Ascending aorta (tissue), 2 donors: ENCODE measurements around the gene ST6GALNAC3. TPM values are rescaled to one million over a fixed set of nuclear protein-coding genes. Genes with fewer than 3 reads are reported as not detected.
A peak's percentile ranks its signal among the peaks of the same experiment; 100 is the strongest.

ENCODE experiments used
- DNase-seq, 2 donors: peaks; one replicate each; pipeline ENCODE4 v3.0.0-alpha.2; 2019; ENCODE audit warnings: low spot score in 2 of 2
- H3K27ac ChIP-seq, 2 donors: fragments of 200-600 bp; sonication (generic); one replicate each; pipeline ENCODE4 v1.5.1; 2016 to 2017; ENCODE audit warnings: mild to moderate bottlenecking in 1 of 2
- H3K27me3 ChIP-seq: fragments of 200-600 bp; sonication (generic); one replicate; pipeline ENCODE4 v1.5.1; 2017
- H3K36me3 ChIP-seq, 2 donors: fragments of 200-600 bp; sonication (generic); one replicate each; pipeline ENCODE4 v1.5.1; 2016
- H3K4me1 ChIP-seq, 2 donors: fragments of 200-600 bp; sonication (generic); one replicate each; pipeline ENCODE4 v1.5.1; 2016 to 2017; ENCODE audit warnings: mild to moderate bottlenecking in 1 of 2
- H3K4me3 ChIP-seq, 2 donors: fragments of 200-600 bp; sonication (generic); one replicate each; pipeline ENCODE4 v1.5.1; 2016 to 2017; ENCODE audit warnings: mild to moderate bottlenecking in 1 of 2
- H3K9me3 ChIP-seq, 2 donors: fragments of 200-600 bp; sonication (generic); one replicate each; pipeline ENCODE4 v1.5.1; 2016
- CTCF ChIP-seq, 3 experiments: fragments of 200-600 bp in 2 of 3; fragments of 450-650 bp in 1 of 3; sonication (generic) in 2 of 3; IDR thresholded peaks; one replicate each; pipeline ENCODE4 v1.5.1; 2016 to 2019; ENCODE audit warnings: antibody characterized with exemption in 3 of 3, mild to moderate bottlenecking in 1 of 3, moderate library complexity in 1 of 3
- intact Hi-C: fragments of 100-400 bp; cut with DNase I; formaldehyde crosslinking; loops from one replicate; pipeline ENCODE4 v1.15.1; 2023
- total RNA-seq: library from RNA; depleted of rRNA; stranded (reverse); fragments of >200 nt; gene quantifications from one replicate; pipeline ENCODE4 v1.1.0, GENCODE V29; 2016

Gene ST6GALNAC3
- total RNA-seq, 1 donor from 2014 or later = 34.5 TPM

DNA sequence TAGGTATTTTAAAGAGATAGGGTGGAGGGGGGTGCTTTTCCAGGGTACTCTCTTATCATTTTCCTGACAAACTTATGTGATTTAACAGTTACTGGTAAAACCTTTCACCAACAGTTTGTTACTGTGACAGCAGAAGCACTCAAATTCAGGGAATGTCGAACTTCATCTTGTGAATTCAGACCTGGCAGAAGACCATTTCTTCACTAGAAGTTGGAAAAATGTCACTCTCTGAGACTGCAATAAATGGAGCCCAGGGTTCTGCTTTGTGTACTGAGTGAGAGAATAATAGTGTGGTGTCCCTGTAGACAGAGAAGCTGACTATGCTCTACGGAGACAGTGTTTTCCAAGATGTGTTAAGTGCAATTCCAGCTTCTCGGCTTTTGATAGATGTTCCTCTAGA is 200.2 kb downstream of the ST6GALNAC3 start:
- Histone ChIP-seq H3K27me3 (no peaks in the 10 kb centered on the region), H3K4me1 (no peaks in the 10 kb centered on the region), H3K4me3 (no peak overlapping the region), H3K9me3 (no peaks in the 10 kb centered on the region), H3K36me3 (no peaks in the 10 kb centered on the region), H3K27ac (no peak overlapping the region)
- intact Hi-C loops = no loop called here
- no peak for DNase-seq
- no peak for TF ChIP-seq CTCF (IDR thresholded peaks at IDR 0.05)

- H3K27me3 ChIP-seq = no peaks in the 10 kb centered on the region
- DNase-seq = no peak
- no peaks in the 10 kb centered on the region for H3K36me3 ChIP-seq
- intact Hi-C loops = no loop called here
- H3K4me1 ChIP-seq = no peaks in the 10 kb centered on the region
- H3K4me3 ChIP-seq = no peak overlapping the region
- no peak for TF ChIP-seq CTCF (IDR thresholded peaks at IDR 0.05)
- H3K9me3 ChIP-seq = no peaks in the 10 kb centered on the region
- H3K27ac ChIP-seq = no peak overlapping the region
These were observed 204.2 kb downstream of the ST6GALNAC3 start for GRCh38 chr1:76278711-76279100.

GRCh38 chr1:76279101-76279748 is 204.7 kb downstream of the ST6GALNAC3 start:
- H3K4me1 ChIP-seq = no peaks in the 10 kb centered on the region
- peak overlapping the region; percentile 6 to 33 for H3K27ac ChIP-seq
- no peaks in the 10 kb centered on the region for H3K9me3 ChIP-seq
- TF ChIP-seq CTCF (IDR thresholded peaks at IDR 0.05) = no peak
- intact Hi-C loops = no loop called here
- H3K36me3 ChIP-seq = no peaks in the 10 kb centered on the region
- H3K4me3 ChIP-seq = peak overlapping the region; percentile 30 to 51
- H3K27me3 ChIP-seq = no peaks in the 10 kb centered on the region
- DNase-seq = no peak

DNA sequence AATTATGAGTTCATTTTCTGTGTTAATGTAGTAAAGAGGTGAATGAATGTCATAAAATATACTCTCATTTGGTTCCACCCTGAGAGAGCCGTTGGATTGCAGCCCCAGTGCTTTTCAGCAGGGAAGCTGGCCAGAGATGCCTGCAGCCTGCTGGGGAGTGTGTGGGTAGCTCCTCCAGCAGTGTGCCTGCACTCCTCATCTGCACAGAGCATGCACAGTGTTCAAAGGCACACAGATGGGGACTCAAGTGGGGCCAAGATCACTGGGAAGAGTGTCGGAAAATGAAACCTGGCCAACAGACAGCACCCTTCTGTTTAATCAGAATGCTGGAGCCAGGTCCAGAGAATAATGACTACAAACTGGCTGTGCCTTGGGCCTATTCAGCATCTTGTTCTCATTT is 206.8 kb downstream of the ST6GALNAC3 start:
- H3K27ac ChIP-seq = no peak overlapping the region
- no peaks in the 10 kb centered on the region for H3K36me3 ChIP-seq
- no peaks in the 10 kb centered on the region for H3K27me3 ChIP-seq
- H3K4me1 ChIP-seq = no peaks in the 10 kb centered on the region
- H3K4me3 ChIP-seq = no peak overlapping the region
- TF ChIP-seq CTCF (IDR thresholded peaks at IDR 0.05) = no peak
- H3K9me3 ChIP-seq = no peaks in the 10 kb centered on the region
- DNase-seq = no peak
- intact Hi-C loops = no loop called here

- Histone ChIP-seq H3K4me3 (no peak overlapping the region), H3K27me3 (no peaks in the 10 kb centered on the region), H3K27ac (no peak overlapping the region), H3K4me1 (no peaks in the 10 kb centered on the region), H3K36me3 (no peaks in the 10 kb centered on the region), H3K9me3 (no peaks in the 10 kb centered on the region)
- no peak for DNase-seq
- TF ChIP-seq CTCF (IDR thresholded peaks at IDR 0.05) = no peak
- intact Hi-C loops = no loop called here
These were observed 210.3 kb downstream of the ST6GALNAC3 start for GRCh38 chr1:76284842-76285241.
